Adrenal gland (tissue), 12 donors: ENCODE measurements around the gene SIM2. TPM values are rescaled to one million over a fixed set of nuclear protein-coding genes. Genes with fewer than 3 reads are reported as not detected.

Experiments
- DNase-seq, 7 donors: peaks; one replicate each; pipeline ENCODE4 v3.0.0-alpha.2; 2019 to 2020
- H3K27ac ChIP-seq, 5 donors: fragments of 200-600 bp; sonication (generic) in 4 of 5; 1 replicate in 3 of 5; 2 replicates in 2 of 5; pipeline versions ENCODE4 v1.5.1 to v1.8.0; 2016 to 2020; ENCODE audit warnings: mild to moderate bottlenecking in 1 of 5
- H3K27me3 ChIP-seq: fragments of 200-600 bp; 2 replicates; pipeline ENCODE4 v1.8.0; 2021
- H3K36me3 ChIP-seq, 2 donors: fragments of 200-600 bp; replicated peaks in 1 of 2; 1 replicate in 1 of 2; 2 replicates in 1 of 2; pipeline versions ENCODE4 v1.5.1 to v1.8.0; 2018 to 2022
- H3K4me1 ChIP-seq, 2 donors: fragments of 200-600 bp; replicated peaks in 1 of 2; 1 replicate in 1 of 2; 2 replicates in 1 of 2; pipeline versions ENCODE4 v1.5.1 to v1.8.0; 2018 to 2021
- H3K4me3 ChIP-seq, 4 donors: fragments of 200-600 bp; sonication (generic) in 3 of 4; one replicate each; pipeline ENCODE4 v1.5.1; 2016 to 2018
- H3K9me3 ChIP-seq, 3 donors: fragments of 200-600 bp; sonication (generic) in 1 of 3; replicated peaks in 1 of 3; 1 replicate in 2 of 3; 2 replicates in 1 of 3; pipeline versions ENCODE4 v1.5.1 to v1.8.0; 2016 to 2021
- POLR2A ChIP-seq, 2 donors: fragments of 450-650 bp; IDR thresholded peaks; one replicate each; pipeline ENCODE4 v1.6.1; 2017; ENCODE audit warnings: antibody characterized with exemption in 2 of 2, mild to moderate bottlenecking in 2 of 2, moderate library complexity in 1 of 2
- WGBS, 4 donors: extraction: QIAGEN DNeasy Blood & Tissue Kit in 2 of 4; methylation state at CpG; one replicate each; pipeline versions ENCODE4 v1.1.5 to v1.1.7; 2013 to 2017; 5-methylcytosine and 5-hydroxymethylcytosine counted together
- intact Hi-C, 2 donors: fragments of 100-400 bp; cut with DNase I; formaldehyde crosslinking; loops; one replicate each; pipeline versions ENCODE4 v1.14.1 to v1.15.0; 2022 to 2023
- polyA plus RNA-seq, 3 donors: library from polyadenylated mRNA; stranded (reverse); fragments of 200-250 nt in 2 of 3; fragments of 350-450 nt in 1 of 3; fragmentation: Illumina TruSeq in 1 of 3; extraction: RNeasy Lipid Tissue Mini Kit (QIAGEN cat#74804) in 1 of 3; gene quantifications; one replicate each; pipeline ENCODE4 v1.2.3, GENCODE V29; 2013 to 2014
- total RNA-seq, 9 donors: library from RNA; depleted of rRNA in 4 of 9; stranded (reverse); fragments of >200 nt in 4 of 9; fragments of 120-200 nt in 1 of 9; fragmentation: NEBNext Ultra II Directional in 1 of 9; extraction: Animal tissue kit (Norgen Biotek cat#: 25700) in 1 of 9; gene quantifications; one replicate each; pipeline versions ENCODE4 v1.1.0 to v1.2.4, GENCODE V29; 2013 to 2023
- TF ChIP-seq, protein P1 (sequence below), 6 experiments: fragments of 450-650 bp in 4 of 6; fragments of 200-600 bp in 2 of 6; sonication (generic) in 1 of 6; IDR thresholded peaks; 1 replicate in 5 of 6; 2 replicates in 1 of 6; pipeline versions ENCODE4 v1.5.1 to v1.8.0; 2016 to 2021; ENCODE audit warnings: antibody characterized with exemption in 6 of 6, mild to moderate bottlenecking in 2 of 6, moderate library complexity in 1 of 6
- donor health status: healthy with polysubstance abuse.
- donor health status: Bipolar disorder and iron deficiency.
- donor health status: DM: yes; HTN: yes; CAD: no.
- donor health status: DM: no; HTN: no; CAD: no.
- donor health status: DM: no; HTN: no; CAD: no.
- donor health status: DM: yes; HTN: yes; CAD: no.

The SIM2 gene
- total and polyA plus RNA-seq, 12 donors = 0.03 to 0.55 (median 0.15) TPM; not detected in 5

- no peak overlapping the region for H3K27ac ChIP-seq
- H3K9me3 ChIP-seq = no peaks in the 10 kb centered on the region
- no peak overlapping the region for H3K4me3 ChIP-seq
- DNase-seq = no peak
- H3K36me3 ChIP-seq = no peaks in the 10 kb centered on the region
- H3K27me3 ChIP-seq = no peaks in the 10 kb centered on the region
- intact Hi-C loops = no loop called here
- WGBS, 4 donors = 97 to 98% (median 97%) methylated on average over 6 of the region's 6 CpGs
- no peaks in the 10 kb centered on the region for H3K4me1 ChIP-seq
- TF ChIP-seq, protein P1, sequence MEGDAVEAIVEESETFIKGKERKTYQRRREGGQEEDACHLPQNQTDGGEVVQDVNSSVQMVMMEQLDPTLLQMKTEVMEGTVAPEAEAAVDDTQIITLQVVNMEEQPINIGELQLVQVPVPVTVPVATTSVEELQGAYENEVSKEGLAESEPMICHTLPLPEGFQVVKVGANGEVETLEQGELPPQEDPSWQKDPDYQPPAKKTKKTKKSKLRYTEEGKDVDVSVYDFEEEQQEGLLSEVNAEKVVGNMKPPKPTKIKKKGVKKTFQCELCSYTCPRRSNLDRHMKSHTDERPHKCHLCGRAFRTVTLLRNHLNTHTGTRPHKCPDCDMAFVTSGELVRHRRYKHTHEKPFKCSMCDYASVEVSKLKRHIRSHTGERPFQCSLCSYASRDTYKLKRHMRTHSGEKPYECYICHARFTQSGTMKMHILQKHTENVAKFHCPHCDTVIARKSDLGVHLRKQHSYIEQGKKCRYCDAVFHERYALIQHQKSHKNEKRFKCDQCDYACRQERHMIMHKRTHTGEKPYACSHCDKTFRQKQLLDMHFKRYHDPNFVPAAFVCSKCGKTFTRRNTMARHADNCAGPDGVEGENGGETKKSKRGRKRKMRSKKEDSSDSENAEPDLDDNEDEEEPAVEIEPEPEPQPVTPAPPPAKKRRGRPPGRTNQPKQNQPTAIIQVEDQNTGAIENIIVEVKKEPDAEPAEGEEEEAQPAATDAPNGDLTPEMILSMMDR (IDR thresholded peaks at IDR 0.05) = no peak
- TF ChIP-seq POLR2A (IDR thresholded peaks at IDR 0.05) = no peak
These were observed 58.3 kb downstream of the SIM2 start for GRCh38 chr21:36757196-36757595.

- H3K9me3 ChIP-seq = no peaks in the 10 kb centered on the region
- H3K4me3 ChIP-seq = no peak overlapping the region
- intact Hi-C loops = no loop called here
- no peak overlapping the region for H3K27ac ChIP-seq
- no peaks in the 10 kb centered on the region for H3K4me1 ChIP-seq
- WGBS, 4 donors = 79 to 84% (median 82%) methylated on average over 12 of the region's 12 CpGs
- TF ChIP-seq, protein P1 (IDR thresholded peaks at IDR 0.05) = no peak
- TF ChIP-seq POLR2A (IDR thresholded peaks at IDR 0.05) = no peak
- H3K36me3 ChIP-seq = no peaks in the 10 kb centered on the region
- DNase-seq = no peak
- no peaks in the 10 kb centered on the region for H3K27me3 ChIP-seq
These were observed 60.6 kb downstream of the SIM2 start for GRCh38 chr21:36759348-36760083.

DNA sequence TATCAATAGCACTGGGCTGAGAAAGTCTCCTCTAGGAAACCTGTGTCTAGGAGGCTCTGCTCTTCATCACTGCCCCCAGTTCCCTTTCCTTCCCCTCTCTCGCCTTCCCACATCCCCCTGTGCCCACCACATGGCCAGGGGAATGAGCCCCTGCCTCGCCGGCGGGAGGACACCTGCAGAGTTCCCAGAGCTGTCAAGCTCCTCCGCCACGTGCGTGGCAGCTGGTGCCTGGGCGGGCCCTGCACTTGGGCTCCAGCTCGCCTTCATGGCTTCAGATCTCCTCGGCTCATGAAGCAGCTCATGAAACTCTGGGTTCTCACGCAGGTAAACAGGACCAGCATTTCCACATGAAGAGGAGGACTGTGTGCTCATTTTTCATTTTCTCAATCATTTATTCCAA is 62.8 kb downstream of the SIM2 start:
- Histone ChIP-seq H3K9me3 (no peaks in the 10 kb centered on the region), H3K27ac (no peak overlapping the region), H3K27me3 (no peaks in the 10 kb centered on the region), H3K4me3 (no peak overlapping the region), H3K4me1 (no peaks in the 10 kb centered on the region), H3K36me3 (no peaks in the 10 kb centered on the region)
- TF ChIP-seq POLR2A (IDR thresholded peaks at IDR 0.05) = no peak
- TF ChIP-seq, protein P1 (IDR thresholded peaks at IDR 0.05) = no peak
- DNase-seq = no peak
- intact Hi-C loops = no loop called here
- 85 to 98% (median 94%) methylated on average over 7 to 11 of the region's 11 CpGs for WGBS, 4 donors

DNA sequence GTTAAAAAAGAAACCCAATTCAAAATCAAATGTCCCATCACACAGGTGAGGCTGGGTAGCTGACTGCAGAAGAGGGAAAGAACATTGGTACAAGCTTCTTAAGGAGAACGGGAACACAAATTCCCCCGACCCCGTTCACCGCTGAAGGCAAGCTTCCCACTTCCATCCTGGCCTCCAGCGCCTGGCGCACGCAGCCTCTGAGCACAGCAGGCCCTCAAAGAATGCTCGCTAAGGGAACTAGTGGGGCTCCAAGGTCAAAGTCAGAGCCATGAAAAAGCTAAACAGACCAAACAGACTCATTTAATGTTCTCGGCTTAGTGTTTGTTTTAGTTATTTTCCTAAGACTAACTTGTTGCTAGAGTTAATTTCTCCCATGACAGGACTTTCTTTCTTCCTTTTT is 63.7 kb downstream of the SIM2 start:
- TF ChIP-seq, protein P1 (IDR thresholded peaks at IDR 0.05) = no peak
- no peak for TF ChIP-seq POLR2A (IDR thresholded peaks at IDR 0.05)
- Histone ChIP-seq H3K36me3 (no peaks in the 10 kb centered on the region), H3K9me3 (no peaks in the 10 kb centered on the region), H3K27me3 (no peaks in the 10 kb centered on the region), H3K4me1 (no peaks in the 10 kb centered on the region), H3K27ac (no peak overlapping the region), H3K4me3 (no peak overlapping the region)
- 87 to 94% (median 89%) methylated on average over 9 of the region's 9 CpGs for WGBS, 4 donors
- DNase-seq = no peak
- intact Hi-C loops = no loop called here
